ENCODE data around the gene STAT5A. TPM values are rescaled to one million over a fixed set of nuclear protein-coding genes. Genes with fewer than 3 reads are reported as not detected.
"Not testable (repeated sequence)": the region's sequence is repeated elsewhere in the genome, so short reads cannot be mapped to it uniquely, and the experiment has no call there.

STAT5A gene
- 7.8 and 23.9 TPM in 2 replicates for total RNA-seq (2014; rRNA removed; shearing (Covaris generic))

DNA sequence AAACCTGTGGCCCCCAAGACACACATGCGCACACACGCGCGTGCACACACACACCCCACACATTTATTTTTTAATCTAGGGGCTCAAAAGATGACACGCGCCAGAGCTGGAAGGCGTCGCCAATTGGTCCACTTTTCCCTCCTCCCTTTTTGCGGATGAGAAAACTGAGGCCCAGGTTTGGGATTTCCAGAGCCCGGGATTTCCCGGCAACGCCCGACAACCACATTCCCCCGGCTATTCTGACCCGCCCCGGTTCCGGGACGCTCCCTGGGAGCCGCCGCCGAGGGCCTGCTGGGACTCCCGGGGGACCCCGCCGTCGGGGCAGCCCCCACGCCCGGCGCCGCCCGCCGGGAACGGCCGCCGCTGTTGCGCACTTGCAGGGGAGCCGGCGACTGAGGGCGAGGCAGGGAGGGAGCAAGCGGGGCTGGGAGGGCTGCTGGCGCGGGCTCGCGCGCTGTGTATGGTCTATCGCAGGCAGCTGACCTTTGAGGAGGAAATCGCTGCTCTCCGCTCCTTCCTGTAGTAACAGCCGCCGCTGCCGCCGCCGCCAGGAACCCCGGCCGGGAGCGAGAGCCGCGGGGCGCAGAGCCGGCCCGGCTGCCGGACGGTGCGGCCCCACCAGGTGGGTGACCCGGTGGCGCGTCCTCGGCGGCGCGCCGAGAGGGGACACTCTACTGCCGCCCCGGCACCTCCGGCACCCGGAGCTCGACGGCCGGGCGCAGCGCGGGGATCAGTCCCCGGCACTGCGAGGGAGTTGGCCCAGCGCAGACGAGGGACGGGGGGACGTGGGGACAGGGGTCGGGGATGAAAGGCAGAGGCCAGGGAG lies at the start of gene STAT5A:
STAT5A (plus strand) TSS at position 522 of the 826 bp plus-strand sequence. CDS start 914 bp downstream, outside the sequence.
- peak; percentile 72 for DNase-seq (ENCODE audit: low read depth)

DNA sequence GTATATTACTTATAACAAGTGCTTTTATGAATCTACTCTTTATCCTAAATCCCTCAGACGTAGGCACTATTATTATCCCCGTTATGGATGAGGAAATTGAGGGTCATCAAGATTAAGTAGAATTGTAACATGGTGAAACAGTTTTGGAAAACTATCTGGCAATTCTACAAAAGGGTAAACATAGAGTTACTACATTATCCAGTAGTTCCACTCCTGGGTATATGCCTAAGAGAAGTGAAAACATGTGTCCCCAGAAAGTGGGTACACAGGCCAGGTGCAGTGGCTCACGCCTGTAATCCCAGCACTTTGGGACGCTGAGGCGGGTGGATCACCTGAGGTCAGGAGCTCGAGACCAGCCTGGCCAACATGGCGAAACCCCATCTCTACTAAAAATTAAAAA lies 48.7 kb upstream of the STAT5A start:
- not testable (repeated sequence) for DNase-seq (ENCODE audit: low read depth)

DNA sequence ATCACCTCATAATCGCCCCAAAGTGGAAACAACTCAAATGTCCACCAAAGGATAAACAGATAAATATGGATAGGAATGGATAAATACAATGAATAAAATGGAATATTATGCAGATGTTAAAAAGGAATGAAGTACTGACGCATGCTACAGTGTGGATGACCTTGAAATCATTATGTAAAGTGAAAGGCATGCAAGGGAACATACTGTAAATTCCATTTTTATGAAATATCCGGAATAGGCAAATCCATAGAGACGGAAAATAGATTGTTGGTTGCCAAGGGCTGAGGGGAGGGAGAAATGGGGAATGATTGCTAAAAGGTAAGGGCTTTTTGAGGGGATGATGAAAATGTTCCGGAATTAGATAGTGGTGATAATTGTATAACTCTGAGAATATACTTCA lies 48.1 kb upstream of the STAT5A start:
- no peak for DNase-seq (ENCODE audit: low read depth)

DNA sequence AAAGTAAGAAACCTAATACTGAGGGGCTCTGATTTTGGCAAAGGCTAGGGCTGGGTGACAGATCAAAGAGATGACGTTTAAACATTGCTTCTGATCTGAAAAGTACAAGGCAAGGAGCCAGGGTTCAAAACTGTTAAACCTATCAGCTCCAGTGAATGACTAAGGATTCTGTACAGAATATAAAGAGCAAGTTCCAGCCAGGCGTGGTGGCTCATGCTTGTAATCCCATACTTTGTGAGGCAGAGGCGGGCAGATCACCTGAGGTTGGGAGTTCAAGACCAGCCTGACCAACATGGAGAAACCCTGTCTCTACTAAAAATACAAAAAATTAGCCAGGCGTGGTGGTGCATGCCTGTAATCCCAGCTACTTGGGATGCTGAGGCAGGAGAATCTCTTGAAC lies 47.4 kb upstream of the STAT5A start:
- not testable (repeated sequence) for DNase-seq (ENCODE audit: low read depth)

DNA sequence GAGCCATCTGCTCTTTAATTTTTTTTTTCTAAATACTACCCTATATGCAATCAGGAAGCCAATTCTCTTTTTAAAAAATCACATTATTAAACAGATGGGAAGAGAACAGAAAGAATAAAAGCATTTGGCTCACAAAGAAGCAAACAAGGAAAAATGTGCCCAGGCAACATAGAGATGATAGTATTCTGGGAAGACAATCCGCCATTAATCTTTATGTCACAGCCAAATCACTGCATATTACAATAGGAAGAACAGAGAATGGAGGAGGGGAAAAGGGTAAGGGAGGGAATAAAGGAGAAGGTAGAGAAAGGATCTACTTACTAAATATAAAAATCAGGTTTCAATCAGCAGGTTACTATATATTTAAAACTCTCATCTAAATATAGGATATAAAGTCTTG lies 46.4 kb upstream of the STAT5A start:
- DNase-seq (ENCODE audit: low read depth) = no peak

DNA sequence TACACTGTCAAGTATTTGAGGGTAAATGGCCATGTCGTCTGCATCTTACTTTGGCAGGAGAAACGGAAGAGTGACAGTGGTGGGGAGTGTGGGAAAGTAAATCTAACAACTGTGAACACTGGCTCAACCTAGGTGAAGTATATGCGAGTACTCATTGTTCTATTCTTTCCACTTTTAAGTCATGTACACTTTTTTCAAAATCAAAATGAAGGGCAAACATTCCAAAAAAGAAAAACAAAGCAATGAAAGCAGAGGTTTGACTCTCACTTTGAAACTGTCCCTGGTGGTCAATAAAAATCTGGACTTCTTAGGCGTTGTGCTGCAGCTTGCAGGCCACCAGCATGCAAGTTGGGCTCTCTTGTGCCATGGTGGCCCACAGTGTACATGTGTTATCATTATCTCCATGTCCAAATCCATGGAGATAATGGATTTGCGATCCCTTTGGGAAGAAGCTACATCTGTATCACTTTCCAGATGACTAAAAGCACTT lies 44.8 kb upstream of the STAT5A start:
- no peak for DNase-seq (ENCODE audit: low read depth)

DNA sequence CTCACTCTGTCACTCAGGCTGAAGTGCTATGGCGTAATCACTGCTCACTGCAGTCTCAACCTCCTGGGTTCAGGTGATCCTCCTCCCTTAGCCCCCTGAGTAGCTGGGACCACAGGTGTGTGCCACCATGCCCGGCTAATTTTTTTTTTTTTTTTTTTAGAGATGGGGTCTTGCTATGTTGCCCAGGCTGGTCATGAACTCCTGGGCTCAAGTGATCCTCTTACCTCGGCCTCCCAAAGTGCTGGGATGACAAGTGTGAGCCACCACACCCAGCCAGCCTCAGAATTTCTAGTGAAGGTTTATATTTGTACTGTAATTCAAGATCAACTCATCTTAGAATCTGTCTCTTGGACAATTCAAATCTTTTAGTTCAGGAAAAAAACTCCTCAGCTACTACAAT lies 44.2 kb upstream of the STAT5A start:
- DNase-seq (ENCODE audit: low read depth) = not testable (repeated sequence)

DNA sequence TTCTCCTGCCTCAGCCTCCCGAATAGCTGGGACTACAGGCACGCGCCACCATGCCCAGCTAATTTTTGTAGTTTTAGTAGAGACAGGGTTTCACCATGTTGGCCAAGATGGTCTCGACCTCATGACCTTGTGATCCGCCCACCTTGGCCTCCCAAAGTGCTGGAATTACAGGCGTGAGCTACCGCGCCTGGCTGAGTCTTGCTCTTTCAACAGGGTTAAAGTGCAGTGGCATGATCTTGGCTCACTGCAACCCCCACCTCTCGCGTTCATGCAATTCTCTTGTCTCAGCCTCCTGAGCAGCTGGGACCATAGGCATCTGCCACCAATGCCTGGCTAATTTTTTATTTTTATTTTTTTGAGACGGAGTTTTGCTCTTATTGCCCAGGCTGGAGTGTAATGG lies 43.1 kb upstream of the STAT5A start:
- DNase-seq (ENCODE audit: low read depth) = not testable (repeated sequence)

DNA sequence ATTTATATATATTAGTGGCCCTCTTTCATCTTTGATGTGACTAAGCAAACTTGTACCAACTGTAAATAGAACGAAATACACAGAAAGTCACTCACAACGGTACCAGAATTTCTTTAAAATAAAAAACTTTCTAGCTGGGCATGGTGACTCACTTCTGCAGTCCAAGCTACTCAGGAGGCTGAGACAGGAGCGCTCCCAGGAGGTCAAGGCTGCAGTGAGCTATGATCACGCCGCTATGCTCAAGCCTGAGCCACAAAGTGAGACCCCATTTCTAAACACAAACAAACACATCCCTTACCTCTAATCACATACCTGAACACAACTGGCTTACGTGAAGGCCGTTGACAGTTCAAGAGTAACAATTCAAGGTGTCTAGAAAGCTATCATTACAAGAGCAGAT lies 41.8 kb upstream of the STAT5A start:
- no peak for DNase-seq (ENCODE audit: low read depth)

DNA sequence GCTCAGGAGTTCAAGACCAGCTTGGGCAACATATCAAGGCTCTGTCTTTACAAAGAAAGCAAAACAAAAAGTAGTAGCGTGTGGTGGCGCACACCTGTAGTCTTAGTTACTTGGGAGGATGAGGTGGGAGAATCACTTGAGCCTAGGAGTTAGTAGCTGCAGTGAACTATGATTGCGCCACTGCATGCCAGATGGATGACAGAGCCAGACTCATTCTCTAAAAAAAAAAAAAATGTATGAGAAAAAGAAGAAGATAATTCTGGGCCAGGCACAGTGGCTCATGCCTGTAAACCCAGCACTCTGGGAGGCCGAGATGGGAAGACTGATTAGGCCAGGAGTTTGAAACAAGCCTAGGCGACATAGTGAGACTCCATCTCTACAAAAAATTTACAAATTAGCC lies 40.6 kb upstream of the STAT5A start:
- DNase-seq (ENCODE audit: low read depth) = peak; percentile 37

DNA sequence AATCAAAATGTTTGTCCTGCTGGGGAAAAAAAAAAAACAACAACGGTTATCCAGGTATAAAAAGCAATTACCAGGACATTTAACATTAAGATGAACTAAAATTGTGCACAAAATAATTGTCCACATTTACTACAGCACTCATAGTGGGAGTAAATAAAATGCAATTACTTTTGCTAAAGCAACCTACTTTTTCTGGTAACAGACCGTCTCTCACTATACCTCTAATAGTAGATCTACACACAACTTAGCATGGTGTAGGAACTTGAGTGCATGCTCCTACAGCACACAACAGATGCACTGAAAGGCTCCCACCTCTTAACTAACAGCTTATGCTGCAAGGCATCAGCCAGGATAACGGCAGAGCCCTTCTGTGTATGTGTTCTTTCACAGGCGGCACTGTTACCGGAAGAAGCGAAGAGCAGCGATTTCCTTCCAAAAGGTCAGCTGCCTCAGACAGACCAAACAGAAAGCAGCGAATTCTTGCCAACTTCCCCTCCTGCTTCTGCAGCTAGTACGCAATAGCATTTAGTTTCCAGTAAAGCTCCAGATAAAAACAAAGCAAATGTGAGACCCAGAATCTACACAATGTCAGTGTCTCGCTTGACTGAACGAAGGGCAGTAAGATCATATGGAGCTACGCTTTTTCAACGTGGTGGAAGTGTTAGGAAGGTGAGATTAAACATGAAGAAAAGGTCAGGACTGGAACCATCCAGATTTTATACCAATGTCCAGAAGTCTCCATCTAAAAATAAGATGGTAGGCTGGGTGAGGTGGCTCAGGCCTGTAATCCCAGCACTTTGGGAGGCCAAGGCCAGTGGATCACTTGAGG lies 39.7 kb upstream of the STAT5A start:
- DNase-seq (ENCODE audit: low read depth) = peak; percentile 86

DNA sequence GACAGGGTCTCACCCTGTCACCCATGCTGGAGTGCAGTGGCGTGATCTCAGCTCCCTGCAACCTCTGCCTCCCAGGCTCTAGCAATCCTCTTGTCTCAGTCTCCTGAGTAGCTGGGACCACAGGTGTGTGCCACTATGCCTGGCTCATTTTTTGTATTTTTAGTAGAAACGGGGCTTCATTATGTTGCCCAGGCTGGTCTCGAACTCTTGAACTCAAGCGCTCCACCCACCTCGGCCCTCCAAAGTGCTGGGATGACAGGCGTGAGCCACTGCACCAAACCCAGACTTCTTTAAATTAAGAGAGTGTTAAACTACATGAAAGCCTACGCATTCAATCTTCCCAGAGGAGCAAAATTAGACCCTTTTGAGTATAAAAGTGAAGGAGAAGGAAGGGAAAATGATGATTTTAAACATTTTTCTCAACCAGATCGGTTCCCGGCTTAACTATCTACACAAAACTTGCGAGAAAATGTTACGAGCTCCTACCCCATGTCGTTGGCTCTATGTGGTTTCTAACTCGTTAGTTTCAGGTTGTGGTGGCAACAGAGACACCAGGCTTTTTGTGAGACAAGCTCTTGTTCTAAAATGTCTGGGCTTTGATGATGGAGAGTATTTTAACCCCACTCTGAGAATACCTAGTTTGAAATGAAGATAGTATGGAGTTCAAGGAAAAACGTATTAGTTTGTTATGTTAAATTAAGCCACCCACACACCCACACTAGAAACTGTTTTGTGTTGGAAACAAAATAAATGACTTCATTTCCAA lies 38.4 kb upstream of the STAT5A start:
- no peak for DNase-seq (ENCODE audit: low read depth)

DNA sequence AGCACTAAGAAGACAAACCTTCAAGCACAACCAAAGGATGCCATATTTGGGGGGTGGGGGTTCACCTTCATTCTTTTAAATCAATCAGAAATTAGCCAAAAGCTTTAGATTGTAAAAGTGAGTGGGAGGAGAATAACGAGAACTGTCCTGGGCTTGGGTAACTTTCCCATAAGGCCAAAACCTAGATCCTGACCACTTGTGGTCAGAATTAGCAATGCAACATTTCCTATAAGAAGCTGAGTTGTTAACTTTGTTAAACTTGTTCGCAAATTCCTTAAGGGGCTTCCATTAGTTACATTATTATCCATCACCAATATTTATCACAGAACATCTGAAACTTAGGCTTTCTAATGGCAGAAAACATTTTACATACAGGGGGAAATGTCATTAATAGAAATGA lies 37.2 kb upstream of the STAT5A start:
- peak; percentile 20 for DNase-seq (ENCODE audit: low read depth)

DNA sequence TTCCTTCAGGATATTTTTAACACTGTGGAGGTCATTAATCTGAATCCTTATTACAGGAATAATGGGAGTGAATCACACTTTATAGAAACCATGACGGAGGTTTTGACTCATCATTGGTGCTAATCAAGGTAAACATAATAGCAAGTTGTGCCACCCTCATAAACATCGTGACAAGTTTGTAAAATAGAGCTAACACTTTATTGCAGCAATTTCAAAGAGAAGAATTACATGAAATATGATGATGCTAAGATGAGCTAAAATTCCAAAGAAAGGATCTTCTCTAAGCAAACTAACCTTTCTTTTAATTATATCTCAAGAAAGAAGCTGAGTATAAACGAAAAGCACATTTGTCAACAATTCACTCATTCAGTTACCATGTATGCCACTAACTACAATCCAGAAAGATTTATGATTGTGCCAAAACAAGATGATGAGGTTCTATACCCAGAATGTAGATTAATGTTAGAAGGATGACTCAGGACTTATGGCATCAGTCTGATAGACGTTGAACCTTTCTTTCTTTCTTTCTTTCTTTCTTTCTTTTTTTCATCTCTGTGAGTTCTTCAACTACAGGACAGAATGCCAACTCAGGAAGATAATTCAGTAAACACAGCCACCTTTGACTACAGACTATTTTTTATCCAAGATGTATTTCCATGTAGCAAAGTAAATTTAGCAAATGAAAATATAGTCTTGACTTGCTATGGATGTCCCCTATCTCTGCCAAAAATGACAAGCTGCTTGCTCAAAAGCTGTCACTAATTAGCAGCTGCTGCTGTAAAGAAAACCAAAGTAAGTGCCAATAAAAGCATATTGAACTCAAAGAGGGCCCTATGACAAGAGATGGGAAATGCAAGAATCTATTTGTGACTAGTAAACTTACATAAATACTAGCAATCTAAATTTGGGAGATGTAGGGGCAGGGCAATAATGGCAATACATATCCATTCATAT lies 35.4 kb upstream of the STAT5A start:
- DNase-seq (ENCODE audit: low read depth) = no peak

DNA sequence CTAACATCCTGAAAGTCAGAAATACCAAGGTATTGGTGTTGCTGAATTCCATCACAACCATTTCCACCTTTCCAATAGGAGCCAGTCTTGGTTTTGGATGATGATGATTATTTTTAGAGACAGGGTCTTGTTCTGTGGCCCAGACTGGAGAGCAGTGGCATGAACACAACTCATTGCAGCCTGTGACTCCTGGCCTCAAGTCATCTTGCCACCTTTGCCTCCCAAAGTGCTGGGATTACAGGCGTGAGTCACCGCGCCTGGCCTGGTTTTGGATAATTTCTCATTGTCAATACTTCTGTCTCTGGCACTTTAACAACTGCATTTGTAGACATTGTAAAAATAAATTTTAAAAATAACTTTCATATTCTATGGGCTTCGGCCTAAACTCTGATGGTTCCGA lies 34.7 kb upstream of the STAT5A start:
- DNase-seq (ENCODE audit: low read depth) = no peak

DNA sequence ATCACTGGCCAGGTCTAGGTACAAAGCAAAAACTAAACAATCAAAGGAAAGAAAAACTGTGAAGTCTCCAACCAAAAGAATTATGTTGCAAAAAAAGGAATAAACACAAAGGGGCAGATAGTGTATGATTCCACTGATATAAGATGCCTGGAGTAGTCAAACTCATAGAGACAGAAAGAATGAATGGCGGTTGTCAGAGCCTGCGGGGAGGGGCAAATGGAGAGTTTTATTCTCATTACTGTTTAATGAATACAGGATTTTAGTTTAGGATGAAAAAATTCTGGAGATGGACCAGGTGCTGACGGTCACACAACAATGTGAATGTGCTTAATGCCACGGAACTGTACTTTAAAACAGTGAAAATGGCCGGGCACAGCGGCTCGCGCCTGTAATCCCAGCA lies 32.9 kb upstream of the STAT5A start:
- DNase-seq (ENCODE audit: low read depth) = no peak

DNA sequence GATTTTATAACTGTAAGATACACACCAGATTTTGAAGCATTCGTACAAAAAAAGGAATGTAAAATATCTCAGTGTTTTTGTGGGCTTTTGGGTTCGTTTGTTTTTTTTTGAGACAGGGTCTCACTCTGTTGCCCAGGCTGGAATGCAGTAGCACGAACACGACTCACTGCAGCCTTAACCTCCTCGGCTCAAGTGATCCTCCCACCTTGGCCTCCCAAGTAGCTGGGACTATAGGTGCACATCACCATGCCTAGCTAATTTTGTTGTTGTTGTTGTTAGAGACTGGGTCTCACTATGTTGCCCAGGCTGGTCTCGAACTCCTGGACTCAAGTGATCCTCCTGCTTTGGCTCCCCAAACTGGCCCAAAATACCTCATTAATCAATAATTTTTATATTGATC lies 28.0 kb upstream of the STAT5A start:
- DNase-seq (ENCODE audit: low read depth) = no peak

DNA sequence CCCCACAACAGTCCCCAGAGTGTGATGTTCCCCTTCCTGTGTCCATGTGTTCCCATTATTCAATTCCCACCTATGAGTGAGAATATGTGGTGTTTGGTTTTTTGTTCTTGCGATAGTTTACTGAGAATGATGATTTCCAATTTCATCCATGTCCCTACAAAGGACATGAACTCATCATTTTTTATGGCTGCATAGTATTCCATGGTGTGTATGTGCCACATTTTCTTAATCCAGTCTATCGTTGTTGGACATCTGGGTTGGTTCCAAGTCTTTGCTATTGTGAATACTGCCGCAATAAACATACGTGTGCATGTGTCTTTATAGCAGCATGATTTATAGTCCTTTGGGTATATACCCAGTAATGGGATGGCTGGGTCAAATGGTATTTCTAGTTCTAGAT lies 23.9 kb upstream of the STAT5A start:
- not testable (repeated sequence) for DNase-seq (ENCODE audit: low read depth)

DNA sequence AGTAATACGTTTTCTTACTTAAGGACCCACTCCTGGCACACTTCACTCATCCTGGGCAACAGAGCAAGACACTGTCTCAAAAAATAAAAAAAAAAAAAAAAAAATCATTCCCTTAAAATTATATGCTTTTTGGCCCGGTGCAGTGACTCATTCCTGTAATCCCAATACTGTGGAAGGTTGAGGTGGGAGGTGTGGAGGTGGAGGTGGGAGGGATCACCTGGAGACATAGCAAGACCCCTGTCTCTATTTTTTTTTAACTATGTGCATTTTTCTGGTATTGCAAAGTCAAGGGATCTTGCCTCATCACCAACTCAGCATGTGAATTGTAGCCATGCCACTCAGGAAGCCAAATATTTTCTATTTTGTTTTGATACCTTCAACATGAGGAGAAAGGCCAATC lies 21.8 kb upstream of the STAT5A start:
- DNase-seq (ENCODE audit: low read depth) = no peak

DNA sequence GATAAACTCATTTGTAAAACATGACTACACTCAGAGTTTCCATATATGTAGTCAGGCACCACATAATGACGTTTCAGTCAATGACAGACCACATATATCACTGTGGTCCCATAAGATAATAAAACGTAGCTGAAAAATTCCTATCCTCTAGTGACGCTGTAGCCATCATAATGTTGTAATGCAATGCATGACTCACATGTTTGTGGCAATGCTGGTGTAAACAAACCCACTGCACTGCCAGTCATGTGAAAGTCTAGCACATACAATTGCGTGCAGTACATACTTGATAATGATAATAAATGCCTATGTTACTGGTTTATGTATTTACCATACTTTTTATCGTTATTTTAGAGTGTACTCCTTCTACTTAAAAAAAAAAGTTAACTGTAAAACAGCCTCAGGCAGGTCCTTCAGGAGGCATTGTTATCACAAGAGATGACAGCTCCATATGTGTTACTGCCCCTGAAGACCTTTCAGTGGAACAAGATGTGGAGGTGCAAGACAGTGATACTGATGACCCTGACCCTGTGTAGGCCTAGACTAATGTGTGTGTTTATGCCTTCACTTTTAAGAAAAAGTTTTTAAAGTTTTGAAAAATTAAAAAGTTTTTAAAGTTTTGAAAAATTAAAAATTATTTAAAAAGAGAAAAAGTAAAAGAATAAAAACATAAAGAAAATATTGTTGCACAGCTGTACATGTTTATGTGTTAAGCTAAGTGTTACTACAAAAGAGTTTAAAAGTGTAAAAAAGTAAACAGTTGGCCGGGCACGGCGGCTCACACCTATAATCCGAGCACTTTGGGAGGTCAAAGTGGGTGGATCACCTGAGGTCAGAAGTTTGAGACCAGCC lies 21.2 kb upstream of the STAT5A start:
- peak; percentile 79 for DNase-seq (ENCODE audit: low read depth)
